Measurements from ENCODE around the gene RAP1A.

- TF ChIP-seq CTCF (IDR thresholded peaks at IDR 0.05; ENCODE audit: borderline replicate concordance, extremely low read depth, low read length, poor library complexity, severe bottlenecking), result no peak
- TF ChIP-seq EZH2 (IDR thresholded peaks at IDR 0.05; ENCODE audit: borderline replicate concordance, low read depth, low read length, severe bottlenecking), result no peak
Measured at GRCh38 chr1:111736548-111737215, 117.1 kb downstream of the RAP1A start.

Data from DND-41 (cell line).